Naive thymus-derived CD4-positive, alpha-beta T cell (primary cell): ENCODE data around the gene IRX4. TPM values are rescaled to one million over a fixed set of nuclear protein-coding genes. Genes with fewer than 3 reads are reported as not detected.

Experiments
- ATAC-seq: fragments of 150-1000 bp; cut with Tn5 transposase; 2 replicates; pipeline ENCODE4 v1.10.0; 2021; ENCODE audit warnings: mild to moderate bottlenecking, moderate library complexity
- CTCF ChIA-PET: fragments of 350-600 bp; sonication (Branson Sonifier 250); formaldehyde crosslinking; loops from one replicate; lab custom pipeline; 2021; ENCODE audit warnings: antibody characterized with exemption; lab: Charles Lee
- POLR2A ChIA-PET: fragments of 350-600 bp; sonication (Branson Sonifier 250); formaldehyde crosslinking; loops from one replicate; lab custom pipeline; 2021; ENCODE audit warnings: antibody characterized with exemption, inconsistent platforms; lab: Charles Lee
- DNase-seq, 9 donors: peaks; one replicate each; pipeline versions ENCODE4 v3.0.0 to v3.0.0-alpha.2; 2020 to 2022; ENCODE audit warnings: mixed read lengths in 1 of 9
- H3K27ac ChIP-seq: one replicate; pipeline ENCODE4 v1.7.0; 2013; ENCODE audit warnings: mild to moderate bottlenecking, low read depth, low read length, moderate library complexity
- H3K27me3 ChIP-seq, 2 donors: one replicate each; pipeline ENCODE4 v1.7.0; 2013; ENCODE audit warnings: low read length in 2 of 2, mild to moderate bottlenecking in 2 of 2, moderate library complexity in 2 of 2; ENCODE audit not compliant: control insufficient read depth in 2 of 2, insufficient read depth in 2 of 2
- H3K36me3 ChIP-seq, 3 experiments: 1 replicate in 2 of 3; 2 replicates in 1 of 3; pipeline ENCODE4 v1.7.0; 2013; ENCODE audit warnings: low read length in 3 of 3, mild to moderate bottlenecking in 3 of 3, moderate library complexity in 1 of 3; ENCODE audit not compliant: insufficient read depth in 3 of 3, control insufficient read depth in 2 of 3
- H3K4me1 ChIP-seq, 2 donors: one replicate each; pipeline ENCODE4 v1.7.0; 2013; ENCODE audit warnings: low read length in 2 of 2, mild to moderate bottlenecking in 2 of 2, moderate library complexity in 1 of 2; ENCODE audit not compliant: control insufficient read depth in 2 of 2, insufficient read depth in 2 of 2
- H3K4me3 ChIP-seq: 2 replicates; pipeline ENCODE4 v1.7.0; 2013; ENCODE audit warnings: mild to moderate bottlenecking, low read length
- H3K9me3 ChIP-seq, 3 experiments: 1 replicate in 2 of 3; 2 replicates in 1 of 3; pipeline ENCODE4 v1.7.0; 2013; ENCODE audit warnings: low read length in 3 of 3; ENCODE audit not compliant: control insufficient read depth in 2 of 3
- H3K27ac Mint-ChIP-seq, 9 donors: one replicate each; pipeline ENCODE4 v1.8.0; 2020 to 2022; ENCODE audit warnings: mixed read lengths in 9 of 9, mild to moderate bottlenecking in 8 of 9, moderate library complexity in 5 of 9, inconsistent platforms in 2 of 9
- H3K27me3 Mint-ChIP-seq, 5 donors: one replicate each; pipeline ENCODE4 v1.8.0; 2021 to 2022; ENCODE audit warnings: mixed read lengths in 5 of 5, mild to moderate bottlenecking in 1 of 5
- H3K36me3 Mint-ChIP-seq, 5 donors: one replicate each; pipeline ENCODE4 v1.8.0; 2020 to 2022; ENCODE audit warnings: mixed read lengths in 5 of 5, mild to moderate bottlenecking in 3 of 5, inconsistent platforms in 1 of 5
- H3K4me1 Mint-ChIP-seq, 7 donors: one replicate each; pipeline ENCODE4 v1.8.0; 2020 to 2022; ENCODE audit warnings: mixed read lengths in 7 of 7, mild to moderate bottlenecking in 3 of 7, inconsistent platforms in 1 of 7
- H3K4me3 Mint-ChIP-seq, 10 donors: one replicate each; pipeline ENCODE4 v1.8.0; 2020 to 2022; ENCODE audit warnings: mild to moderate bottlenecking in 10 of 10, mixed read lengths in 10 of 10, moderate library complexity in 6 of 10, inconsistent platforms in 2 of 10
- H3K9me3 Mint-ChIP-seq, 11 donors: one replicate each; pipeline ENCODE4 v1.8.0; 2020 to 2022; ENCODE audit warnings: mixed read lengths in 11 of 11, mild to moderate bottlenecking in 4 of 11, inconsistent platforms in 1 of 11, moderate library complexity in 1 of 11
- intact Hi-C, 2 donors: fragments of 100-400 bp; cut with micrococcal nuclease; formaldehyde crosslinking; loops; one replicate each; pipeline ENCODE4 v1.15.1; 2023
- polyA plus RNA-seq, 2 donors: library from polyadenylated mRNA; unstranded; fragments of 300-500 nt; fragmentation: Illumina TruSeq; gene quantifications; one replicate each; pipeline ENCODE4 v1.2.3, GENCODE V29; 2021
- total RNA-seq, 6 experiments: library from RNA in 5 of 6; stranded (reverse) in 5 of 6; gene quantifications; 1 replicate in 5 of 6; 2 replicates in 1 of 6; pipeline ENCODE4 v1.2.3 and lab custom pipeline; 2021 to 2026

The IRX4 gene
- total and polyA plus RNA-seq, 7 experiments from 2014 or later = not detected

- DNase-seq (no peak), ATAC-seq (no peak)
- no peak overlapping the region for H3K27ac Mint-ChIP-seq
- Histone ChIP-seq H3K4me1 (no peaks in the 10 kb centered on the region), H3K27me3 (no peaks in the 10 kb centered on the region), H3K27ac (no peak overlapping the region), H3K36me3 (no peaks in the 10 kb centered on the region), H3K4me3 (no peak overlapping the region), H3K9me3 (no peaks in the 10 kb centered on the region)
- peaks cover 0 to 1% (median 0%) of the 10 kb centered on the region in 7 donors for H3K4me1 Mint-ChIP-seq
- no peak overlapping the region for H3K4me3 Mint-ChIP-seq
- CTCF ChIA-PET = no interaction called here
- peaks cover 0 to 22% (median 17%) of the 10 kb centered on the region in 5 donors for H3K27me3 Mint-ChIP-seq
- H3K9me3 Mint-ChIP-seq = peaks cover 0 to 4% (median 0%) of the 10 kb centered on the region in 11 donors
- POLR2A ChIA-PET = no interaction called here
- intact Hi-C loops = no loop called here
- H3K36me3 Mint-ChIP-seq = no peaks in the 10 kb centered on the region
Observed at GRCh38 chr5:1919750-1920149, 37.0 kb upstream of the IRX4 start.

GRCh38 chr5:1919209-1919566, 36.5 kb upstream of the IRX4 start:
- H3K27me3 Mint-ChIP-seq = peaks cover 0 to 22% (median 17%) of the 10 kb centered on the region in 5 donors
- no peak for DNase-seq
- H3K4me3 ChIP-seq = no peak overlapping the region
- intact Hi-C loops = no loop called here
- H3K36me3 ChIP-seq = no peaks in the 10 kb centered on the region
- ATAC-seq = no peak
- H3K4me1 Mint-ChIP-seq = peaks cover 0 to 1% (median 0%) of the 10 kb centered on the region in 7 donors
- no peaks in the 10 kb centered on the region for H3K4me1 ChIP-seq
- POLR2A ChIA-PET = no interaction called here
- H3K27me3 ChIP-seq = no peaks in the 10 kb centered on the region
- CTCF ChIA-PET = no interaction called here
- H3K27ac Mint-ChIP-seq = no peak overlapping the region
- H3K36me3 Mint-ChIP-seq = no peaks in the 10 kb centered on the region
- peaks cover 0 to 5% (median 0%) of the 10 kb centered on the region in 11 donors for H3K9me3 Mint-ChIP-seq
- H3K4me3 Mint-ChIP-seq = no peak overlapping the region
- H3K9me3 ChIP-seq = no peaks in the 10 kb centered on the region
- no peak overlapping the region for H3K27ac ChIP-seq

- CTCF ChIA-PET = no interaction called here
- H3K9me3 Mint-ChIP-seq = peaks cover 0 to 8% (median 0%) of the 10 kb centered on the region in 11 donors
- H3K4me1 Mint-ChIP-seq = peaks cover 0 to 1% (median 0%) of the 10 kb centered on the region in 7 donors
- no peak for DNase-seq
- POLR2A ChIA-PET = no interaction called here
- intact Hi-C loops = no loop called here
- no peak for ATAC-seq
- H3K27ac ChIP-seq = no peak overlapping the region
- H3K9me3 ChIP-seq = no peaks in the 10 kb centered on the region
- H3K36me3 Mint-ChIP-seq = no peaks in the 10 kb centered on the region
- H3K27ac Mint-ChIP-seq = no peak overlapping the region
- peaks cover 0 to 18% (median 17%) of the 10 kb centered on the region in 5 donors for H3K27me3 Mint-ChIP-seq
- H3K4me1 ChIP-seq = no peaks in the 10 kb centered on the region
- no peaks in the 10 kb centered on the region for H3K27me3 ChIP-seq
- H3K4me3 ChIP-seq = no peak overlapping the region
- H3K4me3 Mint-ChIP-seq = no peak overlapping the region
- H3K36me3 ChIP-seq = no peaks in the 10 kb centered on the region
Observed at GRCh38 chr5:1918488-1919208, 35.9 kb upstream of the IRX4 start.

- H3K4me1 ChIP-seq = no peaks in the 10 kb centered on the region
- DNase-seq = no peak
- H3K27me3 ChIP-seq = no peaks in the 10 kb centered on the region
- Mint-ChIP-seq H3K9me3 (peaks cover 0 to 9% (median 0%) of the 10 kb centered on the region in 11 donors), H3K36me3 (no peaks in the 10 kb centered on the region), H3K27me3 (peaks cover 0 to 18% (median 16%) of the 10 kb centered on the region in 5 donors), H3K4me3 (no peak overlapping the region), H3K4me1 (peaks cover 0 to 1% (median 0%) of the 10 kb centered on the region in 7 donors), H3K27ac (no peak overlapping the region)
- intact Hi-C loops = no loop called here
- no peaks in the 10 kb centered on the region for H3K9me3 ChIP-seq
- H3K27ac ChIP-seq = no peak overlapping the region
- no peak for ATAC-seq
- no peak overlapping the region for H3K4me3 ChIP-seq
- POLR2A ChIA-PET = no interaction called here
- H3K36me3 ChIP-seq = no peaks in the 10 kb centered on the region
- CTCF ChIA-PET = no interaction called here
Observed at GRCh38 chr5:1917830-1918487, 35.2 kb upstream of the IRX4 start.

DNA sequence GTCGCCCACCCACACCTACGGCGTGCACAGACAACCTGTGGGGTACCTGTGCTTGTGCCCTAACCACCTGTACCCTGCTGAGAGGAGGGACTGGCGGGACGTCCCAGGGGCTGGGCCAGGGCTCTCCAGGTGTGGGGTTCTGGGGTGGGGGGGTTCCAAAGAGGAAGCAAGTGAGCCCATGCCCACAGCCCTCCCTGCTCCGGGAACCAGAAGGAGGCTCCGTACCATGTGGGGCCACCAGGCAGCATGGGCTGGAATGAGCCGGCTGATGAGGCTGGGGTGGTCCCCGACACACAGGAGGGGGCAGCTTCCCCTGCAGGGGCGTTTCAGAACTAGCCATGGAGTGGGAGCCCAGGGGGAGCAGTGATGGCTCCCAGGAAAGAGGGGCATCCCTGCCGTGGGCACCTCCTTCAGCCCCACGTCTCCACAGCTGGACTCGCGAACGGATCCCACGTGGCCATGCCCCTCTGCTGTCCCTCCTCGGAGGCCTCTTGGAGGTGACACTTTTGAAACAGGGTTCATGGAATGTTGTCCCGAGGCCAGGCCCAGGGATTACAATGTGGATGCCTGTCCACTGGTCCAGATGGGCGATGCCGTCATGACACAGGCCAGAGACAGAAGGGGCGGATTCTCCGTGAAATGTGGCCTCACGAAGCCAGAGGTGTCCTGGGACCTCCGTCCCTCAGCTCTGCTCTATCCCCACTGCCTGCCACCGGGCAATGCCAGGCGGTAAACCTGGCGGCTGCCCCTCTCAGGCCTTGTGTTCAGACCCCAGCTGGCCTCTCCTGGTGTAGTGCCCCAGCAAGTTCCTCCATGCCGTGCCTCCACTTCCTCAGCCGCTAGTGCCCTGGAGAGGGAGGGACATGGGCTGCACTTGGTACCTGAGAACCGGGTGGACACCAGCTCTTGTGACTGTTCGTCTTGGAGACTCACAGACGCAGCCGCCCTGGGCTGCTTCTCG, 33.6 kb upstream of the IRX4 start:
- CTCF ChIA-PET = interaction anchor here (0.5 kb wide), 1 partner anchor 50 kb away, joined by 3 read pairs; no protein-coding TSS in a partner anchor

DNA sequence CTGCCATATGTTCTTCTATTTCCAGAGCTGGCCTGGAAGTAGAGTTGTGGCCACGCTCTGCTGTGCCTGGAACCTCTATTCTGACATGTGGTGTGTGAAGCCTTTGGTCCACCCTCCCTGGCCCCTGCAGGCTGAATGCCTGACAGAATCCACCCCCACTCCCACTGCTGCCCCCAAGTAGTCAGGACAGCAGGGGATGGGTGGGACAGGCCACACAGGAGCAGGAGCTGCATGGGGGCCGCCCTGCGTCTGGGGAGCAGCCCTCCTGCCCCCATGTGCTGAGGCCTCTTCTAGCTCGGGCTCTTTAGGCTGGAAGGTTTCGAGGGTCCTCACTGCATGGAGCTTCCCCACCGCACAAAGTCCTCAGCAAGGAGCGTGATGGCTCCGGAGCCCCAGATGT, 32.6 kb upstream of the IRX4 start:
- H3K4me3 Mint-ChIP-seq = no peak overlapping the region
- ATAC-seq (no peak), DNase-seq (no peak)
- H3K9me3 ChIP-seq = no peaks in the 10 kb centered on the region
- intact Hi-C loops = no loop called here
- ChIA-PET CTCF (no interaction called here), POLR2A (no interaction called here)
- peaks cover 0 to 9% (median 0%) of the 10 kb centered on the region in 11 donors for H3K9me3 Mint-ChIP-seq
- H3K27me3 ChIP-seq = no peaks in the 10 kb centered on the region
- H3K27me3 Mint-ChIP-seq = peaks cover 0 to 16% (median 8%) of the 10 kb centered on the region in 5 donors
- H3K4me1 ChIP-seq = no peaks in the 10 kb centered on the region
- H3K4me1 Mint-ChIP-seq = peaks cover 0 to 1% (median 0%) of the 10 kb centered on the region in 7 donors
- H3K27ac ChIP-seq = no peak overlapping the region
- no peak overlapping the region for H3K4me3 ChIP-seq
- H3K36me3 Mint-ChIP-seq = no peaks in the 10 kb centered on the region
- no peaks in the 10 kb centered on the region for H3K36me3 ChIP-seq
- no peak overlapping the region for H3K27ac Mint-ChIP-seq

More for the DNA sequence above, 33.6 kb upstream of the IRX4 start:
- no peak for DNase-seq
- no peaks in the 10 kb centered on the region for H3K36me3 Mint-ChIP-seq
- H3K4me1 Mint-ChIP-seq = peaks cover 0 to 1% (median 0%) of the 10 kb centered on the region in 7 donors
- ATAC-seq = no peak
- peaks cover 0 to 16% (median 11%) of the 10 kb centered on the region in 5 donors for H3K27me3 Mint-ChIP-seq
- H3K27ac Mint-ChIP-seq = no peak overlapping the region
- H3K9me3 Mint-ChIP-seq = peaks cover 0 to 9% (median 0%) of the 10 kb centered on the region in 11 donors
- H3K27ac ChIP-seq = no peak overlapping the region
- H3K36me3 ChIP-seq = no peaks in the 10 kb centered on the region
- intact Hi-C loops = no loop called here
- no peak overlapping the region for H3K4me3 ChIP-seq
- H3K27me3 ChIP-seq = no peaks in the 10 kb centered on the region
- POLR2A ChIA-PET = no interaction called here
- no peaks in the 10 kb centered on the region for H3K4me1 ChIP-seq
- no peaks in the 10 kb centered on the region for H3K9me3 ChIP-seq
- H3K4me3 Mint-ChIP-seq = no peak overlapping the region
